DOHH2 (cell line): ENCODE data around the gene ECEL1.

Source experiments
- H3F3A ChIP-seq: fragments of 200-600 bp; sonication (generic), shearing (Covaris generic); 2 replicates; pipeline ENCODE4 v1.6.0; 2016; ENCODE audit warnings: antibody characterized with exemption, mild to moderate bottlenecking; ENCODE audit not compliant: control insufficient read depth, insufficient read depth
- H3K27ac ChIP-seq: fragments of 200-600 bp; sonication (generic); 2 replicates; pipeline ENCODE4 v1.5.1; 2014; ENCODE audit warnings: low read depth, mild to moderate bottlenecking, low read length, moderate library complexity
- H3K27me3 ChIP-seq: fragments of 200-600 bp; sonication (generic); 2 replicates; pipeline ENCODE4 v1.6.1; 2014; ENCODE audit warnings: mild to moderate bottlenecking, low read length, mixed read lengths; ENCODE audit not compliant: control insufficient read depth
- H3K36me3 ChIP-seq: fragments of 200-600 bp; sonication (generic); 2 replicates; pipeline ENCODE4 v1.6.1; 2014; ENCODE audit warnings: mild to moderate bottlenecking, low read length, moderate library complexity, mixed read lengths; ENCODE audit not compliant: control insufficient read depth
- H3K4me1 ChIP-seq: fragments of 200-600 bp; sonication (generic); 2 replicates; pipeline ENCODE4 v1.6.1; 2014; ENCODE audit warnings: mild to moderate bottlenecking, low read length, mixed read lengths; ENCODE audit not compliant: control insufficient read depth
- H3K4me2 ChIP-seq: fragments of 200-600 bp; sonication (generic); 2 replicates; pipeline ENCODE4 v1.6.0; 2014; ENCODE audit warnings: mild to moderate bottlenecking, low read length, moderate library complexity
- H3K4me3 ChIP-seq: fragments of 200-600 bp; sonication (generic); 2 replicates; pipeline ENCODE4 v1.5.1; 2014; ENCODE audit warnings: mild to moderate bottlenecking, low read length, mixed read lengths
- H3K79me2 ChIP-seq: fragments of 200-600 bp; sonication (generic); 2 replicates; pipeline ENCODE4 v1.6.1; 2014; ENCODE audit warnings: mild to moderate bottlenecking, low read length, mixed read lengths; ENCODE audit not compliant: control insufficient read depth
- H3K9me2 ChIP-seq: fragments of 200-600 bp; sonication (generic); replicated peaks from 2 replicates; pipeline ENCODE4 v1.6.1; 2014; ENCODE audit warnings: mild to moderate bottlenecking, low read length, mixed read lengths; ENCODE audit not compliant: control insufficient read depth
- H3K9me3 ChIP-seq: fragments of 200-600 bp; sonication (generic); 2 replicates; pipeline ENCODE4 v1.6.1; 2014; ENCODE audit warnings: antibody characterized with exemption, low read length, mixed read lengths; ENCODE audit not compliant: control insufficient read depth, insufficient read depth
- H4K20me1 ChIP-seq: fragments of 200-600 bp; sonication (generic); 2 replicates; pipeline ENCODE4 v1.6.0; 2014; ENCODE audit warnings: low read depth, mild to moderate bottlenecking, antibody characterized with exemption, low read length, moderate library complexity; ENCODE audit not compliant: control insufficient read depth, insufficient read depth
- EZH2phosphoT487 ChIP-seq: fragments of 200-600 bp; sonication (generic); IDR thresholded peaks from 2 replicates; pipeline ENCODE4 v1.6.1; 2017; ENCODE audit warnings: borderline replicate concordance, mild to moderate bottlenecking, antibody characterized with exemption, low read length, moderate library complexity, mixed read lengths
- TF ChIP-seq, protein P1 (sequence below): fragments of 200-600 bp; sonication (generic); IDR thresholded peaks from one replicate; pipeline ENCODE4 v1.5.1; 2014; ENCODE audit warnings: antibody characterized with exemption, mild to moderate bottlenecking, low read depth, low read length; ENCODE audit not compliant: poor library complexity, severe bottlenecking

Gene ECEL1

DNA sequence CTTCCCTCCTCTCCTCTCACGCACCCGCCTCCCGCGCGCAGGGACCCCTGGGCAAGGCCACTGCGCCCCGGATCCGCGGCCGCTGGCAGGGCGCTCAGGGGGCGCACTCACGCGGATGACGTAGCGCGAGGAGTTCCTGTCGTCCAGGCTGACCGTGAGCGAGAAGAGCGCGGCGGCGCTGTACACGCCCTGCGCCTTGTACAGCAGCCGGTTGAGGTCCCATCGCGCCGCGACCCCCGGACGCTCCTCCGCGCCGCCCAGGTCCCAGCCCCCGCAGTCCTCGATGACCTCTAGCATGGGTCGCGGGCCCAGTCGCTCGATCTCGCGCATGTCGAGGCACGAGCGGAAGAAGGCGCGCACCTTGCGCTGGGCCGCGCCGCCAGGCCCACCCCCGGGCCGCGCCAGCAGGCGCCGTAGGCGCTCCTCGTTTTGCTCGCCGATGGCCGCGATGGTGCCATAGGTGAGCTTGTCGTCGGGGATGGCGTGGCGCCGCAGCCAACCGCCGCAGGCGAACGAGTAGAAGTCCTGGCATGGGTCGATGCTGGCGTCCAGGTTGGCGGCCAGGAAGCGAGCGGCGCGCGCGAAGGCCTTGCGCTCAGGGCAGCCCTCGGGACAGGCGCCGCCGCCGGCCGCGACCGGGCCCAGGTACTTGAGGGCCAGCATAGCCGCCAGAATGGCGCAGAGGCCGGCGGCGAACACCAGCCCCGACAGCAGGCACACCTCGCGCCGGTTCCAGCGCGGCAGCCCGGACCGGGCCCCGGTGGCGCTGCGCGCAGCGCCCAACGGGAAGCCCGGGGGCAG is 1.7 kb downstream of the ECEL1 start:
- Histone ChIP-seq H3K27me3 (no peaks in the 10 kb centered on the region), H3K4me1 (no peaks in the 10 kb centered on the region), H3K4me2 (no peak overlapping the region), H3K9me3 (no peaks in the 10 kb centered on the region), H3K36me3 (no peaks in the 10 kb centered on the region), H3K27ac (no peak overlapping the region), H3K79me2 (no peaks in the 10 kb centered on the region), H3F3A (no peaks in the 10 kb centered on the region), H4K20me1 (no peaks in the 10 kb centered on the region), H3K9me2 (no peaks in the 10 kb centered on the region), H3K4me3 (no peak overlapping the region)
- no peak for TF ChIP-seq EZH2phosphoT487
- TF ChIP-seq, protein P1, sequence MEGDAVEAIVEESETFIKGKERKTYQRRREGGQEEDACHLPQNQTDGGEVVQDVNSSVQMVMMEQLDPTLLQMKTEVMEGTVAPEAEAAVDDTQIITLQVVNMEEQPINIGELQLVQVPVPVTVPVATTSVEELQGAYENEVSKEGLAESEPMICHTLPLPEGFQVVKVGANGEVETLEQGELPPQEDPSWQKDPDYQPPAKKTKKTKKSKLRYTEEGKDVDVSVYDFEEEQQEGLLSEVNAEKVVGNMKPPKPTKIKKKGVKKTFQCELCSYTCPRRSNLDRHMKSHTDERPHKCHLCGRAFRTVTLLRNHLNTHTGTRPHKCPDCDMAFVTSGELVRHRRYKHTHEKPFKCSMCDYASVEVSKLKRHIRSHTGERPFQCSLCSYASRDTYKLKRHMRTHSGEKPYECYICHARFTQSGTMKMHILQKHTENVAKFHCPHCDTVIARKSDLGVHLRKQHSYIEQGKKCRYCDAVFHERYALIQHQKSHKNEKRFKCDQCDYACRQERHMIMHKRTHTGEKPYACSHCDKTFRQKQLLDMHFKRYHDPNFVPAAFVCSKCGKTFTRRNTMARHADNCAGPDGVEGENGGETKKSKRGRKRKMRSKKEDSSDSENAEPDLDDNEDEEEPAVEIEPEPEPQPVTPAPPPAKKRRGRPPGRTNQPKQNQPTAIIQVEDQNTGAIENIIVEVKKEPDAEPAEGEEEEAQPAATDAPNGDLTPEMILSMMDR, result no peak

DNA sequence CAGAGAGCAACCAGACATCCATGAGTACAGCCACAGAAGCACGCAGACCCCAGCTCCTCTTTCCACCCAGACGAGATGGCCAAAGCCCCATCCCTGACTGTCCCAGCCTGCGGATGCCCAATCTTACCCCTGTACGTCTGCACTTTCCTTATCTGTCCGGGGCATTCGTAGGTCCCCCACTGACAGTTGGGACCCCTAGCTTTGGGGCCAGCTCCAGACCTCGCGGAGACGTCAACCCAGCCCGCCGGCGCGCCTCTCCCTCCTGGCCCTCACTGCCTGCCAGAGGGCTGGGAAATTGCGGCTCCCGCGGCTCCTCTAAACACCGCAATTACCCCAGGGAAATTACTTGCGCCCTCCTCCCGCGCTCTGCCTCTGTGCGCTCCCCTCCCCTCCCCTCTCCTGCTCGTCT is 2.3 kb downstream of the ECEL1 start:
- H3K27me3 ChIP-seq, result no peaks in the 10 kb centered on the region

DNA sequence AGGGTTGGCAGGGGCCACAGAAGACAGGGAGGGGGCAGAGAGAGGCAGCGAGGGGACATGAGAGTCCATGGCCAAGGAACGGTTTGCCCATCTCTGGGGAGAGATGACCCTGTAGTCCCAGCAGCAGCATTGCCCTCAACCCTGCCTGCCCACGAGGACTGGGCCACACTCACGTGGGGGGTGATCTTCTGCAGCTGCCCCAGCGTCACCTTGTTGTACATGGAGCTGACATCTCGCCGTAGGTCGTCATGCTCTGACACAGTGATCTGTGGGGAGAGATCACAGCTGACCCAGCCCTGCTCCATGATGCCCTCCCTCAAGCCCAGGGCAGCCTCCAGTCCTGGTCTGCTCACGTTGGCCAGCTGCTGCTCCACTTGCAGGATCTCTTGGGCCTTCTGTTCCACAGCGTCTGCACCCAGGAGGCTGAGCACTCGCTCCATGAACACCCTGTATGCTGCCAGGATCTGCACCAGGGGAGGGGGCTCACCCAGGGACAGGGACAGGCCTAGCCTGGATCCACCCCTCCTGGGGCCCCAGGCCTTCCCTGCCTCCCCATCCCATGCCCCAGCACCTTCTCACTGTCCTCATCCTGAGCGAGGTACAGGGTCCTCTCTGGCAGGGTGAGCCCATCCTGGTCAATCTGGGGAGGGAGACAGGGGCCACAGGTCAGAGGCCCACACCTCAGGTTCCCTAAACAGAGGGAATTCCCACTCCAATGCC is 2.8 kb downstream of the ECEL1 start:
- no peak for TF ChIP-seq EZH2phosphoT487
- TF ChIP-seq, protein P1, result no peak
- Histone ChIP-seq H3K27ac (no peak overlapping the region), H3K4me3 (no peak overlapping the region), H3K27me3 (no peaks in the 10 kb centered on the region), H4K20me1 (no peaks in the 10 kb centered on the region), H3K79me2 (no peaks in the 10 kb centered on the region), H3K9me2 (no peaks in the 10 kb centered on the region), H3K9me3 (no peaks in the 10 kb centered on the region), H3K36me3 (no peaks in the 10 kb centered on the region), H3K4me1 (no peaks in the 10 kb centered on the region), H3K4me2 (no peak overlapping the region), H3F3A (no peaks in the 10 kb centered on the region)

More for the DNA sequence above, 2.3 kb downstream of the ECEL1 start:
- Histone ChIP-seq H3K79me2 (no peaks in the 10 kb centered on the region), H3K9me3 (no peaks in the 10 kb centered on the region), H4K20me1 (no peaks in the 10 kb centered on the region), H3K4me3 (no peak overlapping the region), H3F3A (no peaks in the 10 kb centered on the region), H3K36me3 (no peaks in the 10 kb centered on the region), H3K27ac (no peak overlapping the region), H3K4me2 (no peak overlapping the region), H3K4me1 (no peaks in the 10 kb centered on the region), H3K9me2 (no peaks in the 10 kb centered on the region)
- TF ChIP-seq, protein P1, result no peak
